Keratinocyte (primary cell): Measurements from ENCODE around the gene MAP4K2.

Experiments used
- EZH2 ChIP-seq: IDR thresholded peaks from one replicate; pipeline ENCODE4 v1.6.1; 2012; ENCODE audit warnings: inconsistent platforms, mild to moderate bottlenecking, low read length, moderate library complexity
- TF ChIP-seq, protein P1 (sequence below), 3 experiments: IDR thresholded peaks in 1 of 3; conservative IDR thresholded peaks in 1 of 3; optimal IDR thresholded peaks in 1 of 3; 2 replicates in 2 of 3; 3 replicates in 1 of 3; pipeline versions ENCODE3 to v1.5.1; 2011; ENCODE audit warnings: low read length in 3 of 3, mild to moderate bottlenecking in 3 of 3, moderate library complexity in 2 of 3, control low read depth in 1 of 3, inconsistent platforms in 1 of 3; ENCODE audit not compliant: insufficient read depth in 2 of 3; ENCODE audit errors: extremely low read depth in 1 of 3

DNA sequence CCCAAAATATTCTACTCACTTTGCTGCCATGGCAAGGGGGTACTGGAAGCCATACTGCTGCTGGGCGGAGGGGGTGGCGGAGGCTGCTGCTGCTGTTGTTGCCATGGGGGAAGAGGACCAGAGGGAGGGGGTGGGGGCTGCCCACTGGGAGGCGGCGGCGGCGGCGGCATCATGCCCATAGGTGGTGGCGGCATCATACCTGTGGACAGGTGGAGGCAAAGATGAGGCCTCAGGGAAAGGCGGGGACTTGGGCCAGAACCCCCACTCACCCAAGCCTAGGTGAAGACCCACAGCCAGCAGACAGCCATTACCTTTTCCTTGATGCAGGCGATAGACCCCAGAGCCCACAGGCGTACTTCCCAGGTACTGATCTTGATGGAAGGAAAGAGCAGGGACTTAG, 36.1 kb downstream of the MAP4K2 start:
- TF ChIP-seq, protein P1, sequence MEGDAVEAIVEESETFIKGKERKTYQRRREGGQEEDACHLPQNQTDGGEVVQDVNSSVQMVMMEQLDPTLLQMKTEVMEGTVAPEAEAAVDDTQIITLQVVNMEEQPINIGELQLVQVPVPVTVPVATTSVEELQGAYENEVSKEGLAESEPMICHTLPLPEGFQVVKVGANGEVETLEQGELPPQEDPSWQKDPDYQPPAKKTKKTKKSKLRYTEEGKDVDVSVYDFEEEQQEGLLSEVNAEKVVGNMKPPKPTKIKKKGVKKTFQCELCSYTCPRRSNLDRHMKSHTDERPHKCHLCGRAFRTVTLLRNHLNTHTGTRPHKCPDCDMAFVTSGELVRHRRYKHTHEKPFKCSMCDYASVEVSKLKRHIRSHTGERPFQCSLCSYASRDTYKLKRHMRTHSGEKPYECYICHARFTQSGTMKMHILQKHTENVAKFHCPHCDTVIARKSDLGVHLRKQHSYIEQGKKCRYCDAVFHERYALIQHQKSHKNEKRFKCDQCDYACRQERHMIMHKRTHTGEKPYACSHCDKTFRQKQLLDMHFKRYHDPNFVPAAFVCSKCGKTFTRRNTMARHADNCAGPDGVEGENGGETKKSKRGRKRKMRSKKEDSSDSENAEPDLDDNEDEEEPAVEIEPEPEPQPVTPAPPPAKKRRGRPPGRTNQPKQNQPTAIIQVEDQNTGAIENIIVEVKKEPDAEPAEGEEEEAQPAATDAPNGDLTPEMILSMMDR (optimal IDR thresholded peaks at IDR 0.05 in 1 of 3, IDR thresholded peaks at IDR 0.05 in 1 of 3, conservative IDR thresholded peaks at IDR 0.05 in 1 of 3; ENCODE audit: extremely low read depth in 1 of 3, insufficient read depth in 2 of 3, low read length in 3 of 3): no peak
- TF ChIP-seq EZH2: no peak
